HEK293 (cell line): ENCODE data around the gene TRAM2.

Source experiments
- KLF10 ChIP-seq: fragments of 450-650 bp; IDR thresholded peaks from 2 replicates; pipeline ENCODE4 v1.5.1; 2018; ENCODE audit warnings: missing biosample characterization, mild to moderate bottlenecking, missing genetic modification characterization
- KLF9 ChIP-seq: fragments of 450-650 bp; formaldehyde crosslinking; IDR thresholded peaks from 2 replicates; pipeline ENCODE4 v1.5.1; 2016; ENCODE audit warnings: missing biosample characterization, missing genetic modification characterization, low read depth
- REST ChIP-seq: fragments of 450-650 bp; formaldehyde crosslinking; IDR thresholded peaks from 2 replicates; pipeline ENCODE4 v1.5.1; 2016; ENCODE audit warnings: missing biosample characterization, missing genetic modification characterization
- SP7 ChIP-seq: fragments of 450-650 bp; formaldehyde crosslinking; IDR thresholded peaks from 2 replicates; pipeline ENCODE4 v1.5.1; 2016; ENCODE audit warnings: missing biosample characterization, missing genetic modification characterization
- YY1 ChIP-seq: fragments of 450-650 bp; formaldehyde crosslinking; IDR thresholded peaks from 2 replicates; pipeline ENCODE4 v1.5.1; 2018; ENCODE audit warnings: missing biosample characterization, missing genetic modification characterization
- ZBTB11 ChIP-seq: fragments of 450-650 bp; formaldehyde crosslinking; conservative IDR thresholded peaks from 2 replicates; pipeline ENCODE4 v1.5.1; 2016; ENCODE audit warnings: low read depth, missing biosample characterization, missing genetic modification characterization
- ZBTB44 ChIP-seq: fragments of 450-650 bp; IDR thresholded peaks from 2 replicates; pipeline ENCODE4 v1.5.1; 2018; ENCODE audit warnings: missing biosample characterization, mild to moderate bottlenecking, missing genetic modification characterization
- ZBTB8A ChIP-seq: fragments of 450-650 bp; formaldehyde crosslinking; IDR thresholded peaks from 2 replicates; pipeline ENCODE4 v1.5.1; 2016; ENCODE audit warnings: missing biosample characterization, missing genetic modification characterization
- ZFP69B ChIP-seq: fragments of 450-650 bp; formaldehyde crosslinking; IDR thresholded peaks from 2 replicates; pipeline ENCODE4 v1.5.1; 2016; ENCODE audit warnings: missing biosample characterization, missing genetic modification characterization
- ZIC2 ChIP-seq: fragments of 450-650 bp; formaldehyde crosslinking; IDR thresholded peaks from 2 replicates; pipeline ENCODE4 v1.5.1; 2016; ENCODE audit warnings: missing biosample characterization, missing genetic modification characterization
- ZNF140 ChIP-seq: fragments of 450-650 bp; formaldehyde crosslinking; IDR thresholded peaks from 2 replicates; pipeline ENCODE4 v1.5.1; 2016; ENCODE audit warnings: missing biosample characterization, missing genetic modification characterization
- ZNF146 ChIP-seq: fragments of 450-650 bp; formaldehyde crosslinking; IDR thresholded peaks from 2 replicates; pipeline ENCODE4 v1.5.1; 2016; ENCODE audit warnings: missing biosample characterization, missing genetic modification characterization
- ZNF2 ChIP-seq: fragments of 450-650 bp; formaldehyde crosslinking; IDR thresholded peaks from 2 replicates; pipeline ENCODE4 v1.5.1; 2016; ENCODE audit warnings: missing biosample characterization, missing genetic modification characterization
- ZNF221 ChIP-seq: fragments of 450-650 bp; formaldehyde crosslinking; IDR thresholded peaks from 2 replicates; pipeline ENCODE4 v1.5.1; 2017; ENCODE audit warnings: missing biosample characterization, missing genetic modification characterization, borderline replicate concordance
- ZNF292 ChIP-seq: fragments of 450-650 bp; formaldehyde crosslinking; IDR thresholded peaks from 2 replicates; pipeline ENCODE4 v1.5.1; 2016; ENCODE audit warnings: low read depth, missing biosample characterization, missing genetic modification characterization, borderline replicate concordance
- ZNF416 ChIP-seq: fragments of 450-650 bp; formaldehyde crosslinking; IDR thresholded peaks from 2 replicates; pipeline ENCODE4 v1.5.1; 2016; ENCODE audit warnings: missing biosample characterization, missing genetic modification characterization
- ZNF501 ChIP-seq: fragments of 450-650 bp; formaldehyde crosslinking; IDR thresholded peaks from 2 replicates; pipeline ENCODE4 v1.5.1; 2016; ENCODE audit warnings: missing biosample characterization, missing genetic modification characterization
- ZNF510 ChIP-seq: fragments of 450-650 bp; formaldehyde crosslinking; IDR thresholded peaks from 2 replicates; pipeline ENCODE4 v1.5.1; 2018; ENCODE audit warnings: mild to moderate bottlenecking, missing genetic modification characterization, missing biosample characterization; ENCODE audit not compliant: insufficient replicate concordance
- ZNF529 ChIP-seq: fragments of 450-650 bp; formaldehyde crosslinking; IDR thresholded peaks from 2 replicates; pipeline ENCODE4 v1.5.1; 2017; ENCODE audit warnings: missing genetic modification characterization, missing biosample characterization; ENCODE audit not compliant: insufficient replicate concordance
- ZNF555 ChIP-seq: fragments of 450-650 bp; formaldehyde crosslinking; conservative IDR thresholded peaks from 2 replicates; pipeline ENCODE4 v1.5.1; 2017; ENCODE audit warnings: missing biosample characterization, mild to moderate bottlenecking, missing genetic modification characterization, inconsistent platforms
- ZNF561 ChIP-seq: fragments of 450-650 bp; IDR thresholded peaks from 2 replicates; pipeline ENCODE4 v1.5.1; 2018; ENCODE audit warnings: missing biosample characterization, missing genetic modification characterization, borderline replicate concordance
- ZNF600 ChIP-seq: fragments of 450-650 bp; formaldehyde crosslinking; IDR thresholded peaks from 2 replicates; pipeline ENCODE4 v1.5.1; 2016; ENCODE audit warnings: missing biosample characterization, missing genetic modification characterization
- ZNF664 ChIP-seq: fragments of 450-650 bp; formaldehyde crosslinking; IDR thresholded peaks from 2 replicates; pipeline ENCODE4 v1.5.1; 2016; ENCODE audit warnings: missing biosample characterization, missing genetic modification characterization
- ZNF701 ChIP-seq: fragments of 450-650 bp; formaldehyde crosslinking; IDR thresholded peaks from 2 replicates; pipeline ENCODE4 v1.5.1; 2016; ENCODE audit warnings: missing biosample characterization, missing genetic modification characterization
- ZNF830 ChIP-seq: fragments of 450-650 bp; IDR thresholded peaks from 2 replicates; pipeline ENCODE4 v1.5.0; 2018; ENCODE audit warnings: missing biosample characterization, missing genetic modification characterization, low read depth, mild to moderate bottlenecking, moderate library complexity
- ZNF837 ChIP-seq: fragments of 450-650 bp; formaldehyde crosslinking; IDR thresholded peaks from 2 replicates; pipeline ENCODE4 v1.5.1; 2016; ENCODE audit warnings: missing biosample characterization, missing genetic modification characterization
- TF ChIP-seq, protein P1 (sequence below): fragments of 450-650 bp; formaldehyde crosslinking; IDR thresholded peaks from 2 replicates; pipeline ENCODE4 v1.5.1; 2016; ENCODE audit warnings: missing biosample characterization, missing genetic modification characterization
- TF ChIP-seq, protein P2 (sequence below): fragments of 450-650 bp; formaldehyde crosslinking; IDR thresholded peaks from 2 replicates; pipeline ENCODE4 v1.5.1; 2016; ENCODE audit warnings: missing biosample characterization, missing genetic modification characterization, low read depth

TRAM2 gene

DNA sequence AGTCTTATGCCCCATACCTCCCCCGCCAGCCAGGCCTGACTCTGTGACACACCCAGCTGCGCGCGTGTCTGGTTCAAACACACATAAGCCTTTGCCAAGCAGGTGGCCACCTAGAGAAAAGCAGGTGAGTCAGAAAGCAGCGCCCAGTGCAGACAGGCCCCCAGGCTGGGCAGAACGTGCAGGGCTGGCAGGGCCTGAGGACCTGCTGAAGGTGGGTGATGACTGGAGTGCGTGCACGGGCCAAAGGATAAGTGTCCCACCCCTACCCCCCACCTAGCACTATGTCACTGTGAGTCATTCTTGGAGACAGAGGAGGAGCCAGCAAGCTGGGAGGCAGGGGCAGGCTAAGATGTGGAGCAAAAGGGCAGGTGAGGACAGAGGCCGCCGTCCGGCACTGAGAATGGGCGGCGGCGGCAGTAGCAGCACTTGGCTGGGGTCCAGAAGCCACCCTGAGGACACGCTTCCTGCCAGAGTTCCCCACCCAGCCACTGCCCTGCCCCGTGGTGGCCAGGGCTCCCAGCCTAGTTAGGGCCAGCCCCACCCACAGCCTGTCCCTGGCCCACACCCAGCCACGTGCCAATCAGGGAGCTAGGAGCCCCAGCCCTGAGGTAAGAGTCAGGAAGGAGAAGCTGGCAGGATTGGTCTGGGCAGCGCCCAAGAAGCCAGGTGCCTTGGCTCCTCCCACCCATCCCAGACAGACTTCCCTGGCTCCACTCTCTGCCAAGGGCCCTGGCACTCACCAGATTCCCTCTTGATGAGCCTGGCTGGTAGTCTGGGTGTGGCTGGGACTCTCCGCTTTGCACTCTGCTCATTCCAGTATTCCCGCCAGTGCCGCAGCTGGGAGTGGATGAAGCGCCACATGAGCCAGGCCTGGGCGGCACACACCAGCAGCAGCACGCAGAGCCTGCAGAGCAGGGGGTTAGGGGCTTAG is 72.7 kb downstream of the TRAM2 start (continued):
- no peak; the same call in 1 of the 2 replicates for TF ChIP-seq REST (tag by site-specific recombination)
- TF ChIP-seq ZNF837 (tag by site-specific recombination): no peak
- no peak for TF ChIP-seq ZNF292 (tag by site-specific recombination)
- TF ChIP-seq ZFP69B (tag by site-specific recombination): no peak; the same call in 1 of the 2 replicates
- TF ChIP-seq ZNF529: no peak
- no peak for TF ChIP-seq ZNF555
- TF ChIP-seq ZNF830 (tag by site-specific recombination): no peak
- peak; percentile 90 for TF ChIP-seq SP7 (tag by site-specific recombination)
- TF ChIP-seq ZIC2 (tag by site-specific recombination): peak; percentile 83
- TF ChIP-seq, protein P1, sequence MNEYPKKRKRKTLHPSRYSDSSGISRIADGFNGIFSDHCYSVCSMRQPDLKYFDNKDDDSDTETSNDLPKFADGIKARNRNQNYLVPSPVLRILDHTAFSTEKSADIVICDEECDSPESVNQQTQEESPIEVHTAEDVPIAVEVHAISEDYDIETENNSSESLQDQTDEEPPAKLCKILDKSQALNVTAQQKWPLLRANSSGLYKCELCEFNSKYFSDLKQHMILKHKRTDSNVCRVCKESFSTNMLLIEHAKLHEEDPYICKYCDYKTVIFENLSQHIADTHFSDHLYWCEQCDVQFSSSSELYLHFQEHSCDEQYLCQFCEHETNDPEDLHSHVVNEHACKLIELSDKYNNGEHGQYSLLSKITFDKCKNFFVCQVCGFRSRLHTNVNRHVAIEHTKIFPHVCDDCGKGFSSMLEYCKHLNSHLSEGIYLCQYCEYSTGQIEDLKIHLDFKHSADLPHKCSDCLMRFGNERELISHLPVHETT: peak; percentile 71; the same call in 1 of the 2 replicates
- TF ChIP-seq KLF9 (tag by site-specific recombination): peak; percentile 66
- TF ChIP-seq ZNF600: peak; percentile 71; the same call in 1 of the 2 replicates
- TF ChIP-seq, protein P2, sequence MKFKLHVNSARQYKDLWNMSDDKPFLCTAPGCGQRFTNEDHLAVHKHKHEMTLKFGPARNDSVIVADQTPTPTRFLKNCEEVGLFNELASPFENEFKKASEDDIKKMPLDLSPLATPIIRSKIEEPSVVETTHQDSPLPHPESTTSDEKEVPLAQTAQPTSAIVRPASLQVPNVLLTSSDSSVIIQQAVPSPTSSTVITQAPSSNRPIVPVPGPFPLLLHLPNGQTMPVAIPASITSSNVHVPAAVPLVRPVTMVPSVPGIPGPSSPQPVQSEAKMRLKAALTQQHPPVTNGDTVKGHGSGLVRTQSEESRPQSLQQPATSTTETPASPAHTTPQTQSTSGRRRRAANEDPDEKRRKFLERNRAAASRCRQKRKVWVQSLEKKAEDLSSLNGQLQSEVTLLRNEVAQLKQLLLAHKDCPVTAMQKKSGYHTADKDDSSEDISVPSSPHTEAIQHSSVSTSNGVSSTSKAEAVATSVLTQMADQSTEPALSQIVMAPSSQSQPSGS (tag by site-specific recombination): no peak
- TF ChIP-seq ZBTB8A (tag by site-specific recombination): peak; percentile 53
- no peak for TF ChIP-seq ZNF510 (tag by site-specific recombination)
- no peak for TF ChIP-seq ZNF140 (tag by site-specific recombination)
- TF ChIP-seq YY1 (tag by site-specific recombination): no peak
- TF ChIP-seq ZNF701 (tag by site-specific recombination): no peak
- TF ChIP-seq ZNF561 (tag by site-specific recombination): no peak
- TF ChIP-seq ZNF416 (tag by site-specific recombination): no peak
- peak; percentile 61; the same call in 1 of the 2 replicates for TF ChIP-seq KLF10 (tag by site-specific recombination)
- no peak for TF ChIP-seq ZNF664 (tag by site-specific recombination)
- TF ChIP-seq ZBTB44 (tag by site-specific recombination): no peak
- TF ChIP-seq ZNF146 (tag by site-specific recombination): 0 out of 2 replicates have a peak, but pooled peaks have one; percentile 8
- TF ChIP-seq ZNF501 (tag by site-specific recombination): peak; percentile 73
- TF ChIP-seq ZBTB11 (tag by site-specific recombination): no peak
- peak; percentile 78 for TF ChIP-seq ZNF2 (tag by site-specific recombination)
- TF ChIP-seq ZNF221 (tag by site-specific recombination): no peak
